ENCODE measurements around the gene SAPCD1.
A peak's percentile ranks its signal among the peaks of the same experiment; 100 is the strongest.

SAPCD1 gene

GRCh38 chr6:31740397-31741223 lies 21.8 kb upstream of the SAPCD1 start:
- Histone ChIP-seq H3K36me3 (no peaks in the 10 kb centered on the region), H3K4me1 (ENCODE audit: control insufficient read depth in 1 of 2, insufficient read depth in 1 of 2, low read depth in 1 of 2, low read length in 1 of 2) (peaks cover 44 to 52% of the 10 kb centered on the region in 2 experiments)
- TF ChIP-seq CTCF (IDR thresholded peaks at IDR 0.05): no peak

GRCh38 chr6:31741815-31742214 lies 20.6 kb upstream of the SAPCD1 start:
- H3K27ac ChIP-seq: peak overlapping the region; percentile 96

More at GRCh38 chr6:31740397-31741223, 21.8 kb upstream of the SAPCD1 start:
- Histone ChIP-seq H3K9me3 (no peaks in the 10 kb centered on the region), H3K27ac (peak overlapping the region; percentile 96), H3K27me3 (no peaks in the 10 kb centered on the region), H3K4me3 (ENCODE audit: low read depth in 1 of 2, low read length in 1 of 2) (peak overlapping the region; percentile 82 to 88)

GRCh38 chr6:31742894-31743293 lies 19.6 kb upstream of the SAPCD1 start:
- H3K27ac ChIP-seq: no peak overlapping the region
- no peaks in the 10 kb centered on the region for H3K36me3 ChIP-seq
- no peak for TF ChIP-seq CTCF (IDR thresholded peaks at IDR 0.05)
- no peaks in the 10 kb centered on the region for H3K9me3 ChIP-seq
- peaks cover 32 to 38% of the 10 kb centered on the region in 2 experiments for H3K4me1 ChIP-seq (ENCODE audit: control insufficient read depth in 1 of 2, insufficient read depth in 1 of 2, low read depth in 1 of 2, low read length in 1 of 2)
- H3K27me3 ChIP-seq: no peaks in the 10 kb centered on the region
- H3K4me3 ChIP-seq (ENCODE audit: low read depth in 1 of 2, low read length in 1 of 2): no peak overlapping the region

More at GRCh38 chr6:31741815-31742214, 20.6 kb upstream of the SAPCD1 start:
- peaks cover 42 to 48% of the 10 kb centered on the region in 2 experiments for H3K4me1 ChIP-seq (ENCODE audit: control insufficient read depth in 1 of 2, insufficient read depth in 1 of 2, low read depth in 1 of 2, low read length in 1 of 2)
- H3K4me3 ChIP-seq (ENCODE audit: low read depth in 1 of 2, low read length in 1 of 2): no peak overlapping the region
- no peaks in the 10 kb centered on the region for H3K9me3 ChIP-seq
- no peaks in the 10 kb centered on the region for H3K27me3 ChIP-seq
- TF ChIP-seq CTCF (IDR thresholded peaks at IDR 0.05): no peak
- H3K36me3 ChIP-seq: no peaks in the 10 kb centered on the region

GRCh38 chr6:31744422-31744821 lies 18.0 kb upstream of the SAPCD1 start:
- Histone ChIP-seq H3K36me3 (no peaks in the 10 kb centered on the region), H3K9me3 (no peaks in the 10 kb centered on the region), H3K27ac (no peak overlapping the region), H3K4me3 (ENCODE audit: low read depth in 1 of 2, low read length in 1 of 2) (no peak overlapping the region), H3K4me1 (ENCODE audit: control insufficient read depth in 1 of 2, insufficient read depth in 1 of 2, low read depth in 1 of 2, low read length in 1 of 2) (peaks cover 16 to 22% of the 10 kb centered on the region in 2 experiments), H3K27me3 (no peaks in the 10 kb centered on the region)
- no peak for TF ChIP-seq CTCF (IDR thresholded peaks at IDR 0.05)

GRCh38 chr6:31749301-31750036 lies 13.0 kb upstream of the SAPCD1 start:
- Histone ChIP-seq H3K9me3 (no peaks in the 10 kb centered on the region), H3K36me3 (no peaks in the 10 kb centered on the region)

More at GRCh38 chr6:31749301-31750036, 13.0 kb upstream of the SAPCD1 start:
- no peak for TF ChIP-seq CTCF (IDR thresholded peaks at IDR 0.05)
- no peak overlapping the region for H3K27ac ChIP-seq
- no peaks in the 10 kb centered on the region for H3K4me1 ChIP-seq (ENCODE audit: control insufficient read depth in 1 of 2, insufficient read depth in 1 of 2, low read depth in 1 of 2, low read length in 1 of 2)
- H3K27me3 ChIP-seq: no peaks in the 10 kb centered on the region
- no peak overlapping the region for H3K4me3 ChIP-seq (ENCODE audit: low read depth in 1 of 2, low read length in 1 of 2)
